NCI-H510A (cell line): ENCODE results near the gene HDC.

ENCODE experiments used
- DNase-seq: peaks from one replicate; lab custom pipeline; 2025; lab: John Stamatoyannopoulos, UW

Gene HDC

GRCh38 chr15:50224606-50225005 lies 40.9 kb downstream of the HDC start:
- DNase-seq: no peak

GRCh38 chr15:50222181-50222580 lies 43.3 kb downstream of the HDC start:
- DNase-seq: no peak

- DNase-seq: no peak
Observed at GRCh38 chr15:50219820-50220219, 45.7 kb downstream of the HDC start.

GRCh38 chr15:50218691-50219090 lies 46.8 kb downstream of the HDC start:
- no peak for DNase-seq

- DNase-seq: no peak
Observed at GRCh38 chr15:50218291-50218690, 47.2 kb downstream of the HDC start.

- DNase-seq: no peak
Observed at GRCh38 chr15:50210462-50211157, 54.9 kb downstream of the HDC start.

GRCh38 chr15:50209809-50210208 lies 55.7 kb downstream of the HDC start:
- no peak for DNase-seq

- no peak for DNase-seq
Observed at GRCh38 chr15:50206020-50206419, 59.5 kb downstream of the HDC start.

GRCh38 chr15:50202003-50202402 lies 63.5 kb downstream of the HDC start:
- DNase-seq: no peak

GRCh38 chr15:50192926-50193620 lies 72.5 kb downstream of the HDC start:
- no peak for DNase-seq

GRCh38 chr15:50192164-50192563 lies 73.4 kb downstream of the HDC start:
- no peak for DNase-seq
